Sigmoid colon (tissue), 4 donors: Measurements from ENCODE around the gene CLRN3.

ENCODE experiments used
- CTCF ChIP-seq, 4 experiments: fragments of 450-650 bp in 3 of 4; fragments of 200-600 bp in 1 of 4; IDR thresholded peaks; one replicate each; pipeline ENCODE4 v1.5.1; 2016 to 2019; ENCODE audit warnings: antibody characterized with exemption in 4 of 4, mild to moderate bottlenecking in 3 of 4, moderate library complexity in 2 of 4
- POLR2AphosphoS5 ChIP-seq, 4 donors: sonication (generic); formaldehyde crosslinking; IDR thresholded peaks; one replicate each; pipeline ENCODE4 v1.6.1; 2017; ENCODE audit warnings: antibody characterized with exemption in 4 of 4

GRCh38 chr10:127928021-127928806 lies 35.5 kb upstream of the CLRN3 start:
- no peak for TF ChIP-seq CTCF (IDR thresholded peaks at IDR 0.05)
- no peak for TF ChIP-seq POLR2AphosphoS5 (IDR thresholded peaks at IDR 0.05)
